H1 (cell line): Measurements from ENCODE around the gene AGO3. TPM values are rescaled to one million over a fixed set of nuclear protein-coding genes. Genes with fewer than 3 reads are reported as not detected.
A peak's percentile ranks its signal among the peaks of the same experiment; 100 is the strongest.

Experiments used
- CTCF ChIA-PET: fragments of 300-600 bp; sonication (Branson Sonifier 250); formaldehyde crosslinking; loops from one replicate; lab custom pipeline; 2021; ENCODE audit not compliant: partially characterized antibody; lab: Charles Lee
- POLR2A ChIA-PET: fragments of 300-600 bp; sonication (Branson Sonifier 250); formaldehyde crosslinking; loops from one replicate; lab custom pipeline; 2021; ENCODE audit warnings: inconsistent platforms; ENCODE audit not compliant: partially characterized antibody; lab: Charles Lee
- DNase-seq, 2 experiments: peaks; one replicate each; pipeline versions ENCODE4 v3.0.0 to v3.0.0-alpha.2; 2010 to 2022; ENCODE audit warnings: low spot score in 2 of 2, low read depth in 1 of 2, mixed read lengths in 1 of 2
- FAIRE-seq: peaks from 2 replicates; lab custom pipeline; 2011; peaks lifted over from hg19 to GRCh38; lab: Jason Lieb, UNC
- H2AFZ ChIP-seq: 2 replicates; pipeline ENCODE4 v1.8.1; 2012; ENCODE audit warnings: low read length, inconsistent platforms
- H2AK5ac ChIP-seq: 2 replicates; pipeline ENCODE4 v1.6.1; 2013; ENCODE audit warnings: low read depth, low read length
- H2BK120ac ChIP-seq: replicated peaks from 2 replicates; pipeline ENCODE3; 2013; ENCODE audit warnings: low read depth, low read length, inconsistent platforms
- H2BK12ac ChIP-seq: 2 replicates; pipeline ENCODE4 v1.6.1; 2013; ENCODE audit warnings: low read depth, low read length
- H2BK15ac ChIP-seq: 2 replicates; pipeline ENCODE4 v1.6.1; 2013; ENCODE audit warnings: low read length
- H2BK20ac ChIP-seq: 2 replicates; pipeline ENCODE4 v1.6.1; 2013; ENCODE audit warnings: low read length
- H2BK5ac ChIP-seq: 2 replicates; pipeline ENCODE4 v1.6.1; 2013; ENCODE audit warnings: low read depth, low read length
- H3K14ac ChIP-seq: 2 replicates; pipeline ENCODE4 v1.6.1; 2013; ENCODE audit warnings: inconsistent platforms; ENCODE audit not compliant: insufficient read length
- H3K18ac ChIP-seq: 2 replicates; pipeline ENCODE4 v1.6.1; 2013; ENCODE audit warnings: low read length; ENCODE audit errors: extremely low read depth
- H3K23ac ChIP-seq: 2 replicates; pipeline ENCODE4 v1.6.1; 2013; ENCODE audit warnings: inconsistent platforms; ENCODE audit not compliant: insufficient read length
- H3K23me2 ChIP-seq: 2 replicates; pipeline ENCODE4 v1.6.1; 2013; ENCODE audit warnings: low read depth, low read length
- H3K27ac ChIP-seq: 2 replicates; pipeline ENCODE4 v1.6.1; 2011; ENCODE audit warnings: low read depth, low read length, inconsistent platforms
- H3K27me3 ChIP-seq, 4 experiments: replicated peaks in 1 of 4; 1 replicate in 1 of 4; 2 replicates in 3 of 4; pipeline versions ENCODE4 v1.6.1 to v1.8.1; 2011 to 2013; ENCODE audit warnings: low read length in 3 of 4, mild to moderate bottlenecking in 3 of 4, inconsistent platforms in 2 of 4, mixed read lengths in 2 of 4, moderate library complexity in 1 of 4; ENCODE audit not compliant: control insufficient read depth in 3 of 4, insufficient read depth in 3 of 4; ENCODE audit errors: extremely low read depth in 1 of 4
- H3K36me3 ChIP-seq, 4 experiments: 2 replicates each; pipeline versions ENCODE4 v1.6.1 to v1.8.1; 2011 to 2013; ENCODE audit warnings: mild to moderate bottlenecking in 4 of 4, low read length in 3 of 4, moderate library complexity in 2 of 4, control low read depth in 1 of 4, inconsistent platforms in 1 of 4; ENCODE audit not compliant: insufficient read depth in 4 of 4, control insufficient read depth in 2 of 4
- H3K4ac ChIP-seq: replicated peaks from 2 replicates; pipeline ENCODE3; 2013; ENCODE audit warnings: low read length, low read depth, mixed read lengths, inconsistent platforms; ENCODE audit not compliant: insufficient read length
- H3K4me1 ChIP-seq, 4 experiments: replicated peaks in 1 of 4; 1 replicate in 1 of 4; 2 replicates in 3 of 4; pipeline versions ENCODE4 v1.6.1 to v1.8.1; 2011 to 2013; ENCODE audit warnings: low read length in 3 of 4, inconsistent platforms in 2 of 4, mixed read lengths in 1 of 4; ENCODE audit not compliant: insufficient read depth in 4 of 4, control insufficient read depth in 3 of 4
- H3K4me2 ChIP-seq, 2 experiments: 2 replicates each; pipeline versions ENCODE4 v1.6.1 to v1.8.1; 2011 to 2013; ENCODE audit warnings: low read depth in 2 of 2, low read length in 2 of 2, control low read depth in 1 of 2, inconsistent platforms in 1 of 2, mild to moderate bottlenecking in 1 of 2; ENCODE audit not compliant: insufficient read depth in 1 of 2
- H3K4me3 ChIP-seq, 4 experiments: fragments of 200-600, 300-600 bp in 1 of 4; sonication (generic), shearing (Covaris generic), sonication (Bioruptor Twin) in 1 of 4; 2 replicates each; pipeline versions ENCODE4 v1.5.1 to v1.8.1; 2011 to 2016; ENCODE audit warnings: low read length in 4 of 4, low read depth in 3 of 4, control low read depth in 2 of 4, inconsistent platforms in 2 of 4, mild to moderate bottlenecking in 2 of 4, mixed read lengths in 1 of 4, moderate library complexity in 1 of 4; ENCODE audit not compliant: insufficient read depth in 2 of 4; ENCODE audit errors: extremely low read depth in 1 of 4
- H3K56ac ChIP-seq: replicated peaks from 2 replicates; pipeline ENCODE3; 2013; ENCODE audit warnings: low read depth, mild to moderate bottlenecking, mixed read lengths, low read length, inconsistent platforms; ENCODE audit not compliant: insufficient read length
- H3K79me1 ChIP-seq: 2 replicates; pipeline ENCODE4 v1.6.1; 2013; ENCODE audit warnings: low read depth, low read length, control low read depth
- H3K79me2 ChIP-seq, 2 experiments: 2 replicates each; pipeline versions ENCODE4 v1.6.1 to v1.8.1; 2012 to 2013; ENCODE audit warnings: low read length in 2 of 2, mild to moderate bottlenecking in 2 of 2, inconsistent platforms in 1 of 2; ENCODE audit not compliant: insufficient read depth in 2 of 2, control insufficient read depth in 1 of 2
- H3K9ac ChIP-seq, 4 experiments: replicated peaks in 1 of 4; 1 replicate in 1 of 4; 2 replicates in 3 of 4; pipeline versions ENCODE4 v1.6.1 to v1.8.1; 2011 to 2013; ENCODE audit warnings: low read depth in 3 of 4, low read length in 3 of 4, control low read depth in 2 of 4, mild to moderate bottlenecking in 2 of 4, moderate library complexity in 2 of 4, inconsistent platforms in 1 of 4; ENCODE audit errors: extremely low read depth in 1 of 4
- H3K9me3 ChIP-seq, 2 experiments: 2 replicates each; pipeline versions ENCODE4 v1.6.1 to v1.8.1; 2012 to 2013; ENCODE audit warnings: mild to moderate bottlenecking in 2 of 2, moderate library complexity in 2 of 2, control low read depth in 1 of 2, inconsistent platforms in 1 of 2, low read depth in 1 of 2, low read length in 1 of 2, mixed read lengths in 1 of 2; ENCODE audit not compliant: insufficient read depth in 2 of 2
- H4K20me1 ChIP-seq, 2 experiments: replicated peaks in 1 of 2; 2 replicates each; pipeline versions ENCODE3 to v1.8.1; 2011 to 2013; ENCODE audit warnings: inconsistent platforms in 2 of 2, low read length in 2 of 2, mild to moderate bottlenecking in 1 of 2; ENCODE audit not compliant: insufficient read depth in 2 of 2, control insufficient read depth in 1 of 2
- H4K5ac ChIP-seq: 2 replicates; pipeline ENCODE4 v1.6.1; 2013; ENCODE audit warnings: low read length, low read depth, mixed read lengths, inconsistent platforms; ENCODE audit not compliant: insufficient read length
- H4K8ac ChIP-seq: 2 replicates; pipeline ENCODE4 v1.8.0; 2013; ENCODE audit warnings: mild to moderate bottlenecking, moderate library complexity, low read length, inconsistent platforms; ENCODE audit not compliant: insufficient read depth; ENCODE audit errors: extremely low read depth
- H4K91ac ChIP-seq: replicated peaks from 2 replicates; pipeline ENCODE3; 2013; ENCODE audit warnings: low read length, mixed read lengths, inconsistent platforms; ENCODE audit not compliant: insufficient read length
- ATF3 ChIP-seq: IDR thresholded peaks from 2 replicates; pipeline ENCODE4 v1.6.1; 2011; ENCODE audit warnings: low read depth, mild to moderate bottlenecking, low read length; ENCODE audit not compliant: insufficient read depth
- CBX5 ChIP-seq: fragments of 300-800, 300-1000 bp; sonication (generic); IDR thresholded peaks from 2 replicates; pipeline ENCODE4 v1.7.1; 2016; ENCODE audit warnings: antibody characterized with exemption, low read length, low read depth
- CEBPB ChIP-seq: IDR thresholded peaks from 2 replicates; pipeline ENCODE4 v1.6.1; 2012; ENCODE audit warnings: low read depth, low read length
- E2F6 ChIP-seq: IDR thresholded peaks from 2 replicates; pipeline ENCODE4 v1.6.1; 2012; ENCODE audit warnings: inconsistent platforms
- EGR1 ChIP-seq: IDR thresholded peaks from 2 replicates; pipeline ENCODE4 v1.6.1; 2011; ENCODE audit warnings: low read depth, low read length, borderline replicate concordance
- EZH2 ChIP-seq: fragments of 200-600 bp; sonication (generic); IDR thresholded peaks from 2 replicates; pipeline ENCODE4 v1.7.1; 2012; ENCODE audit warnings: low read depth, mild to moderate bottlenecking, moderate library complexity, low read length, inconsistent platforms; ENCODE audit not compliant: severe bottlenecking
- MAFK ChIP-seq: IDR thresholded peaks from 2 replicates; pipeline ENCODE4 v1.6.1; 2012; ENCODE audit warnings: low read depth, mild to moderate bottlenecking, improper control_type of control experiment, low read length
- NANOG ChIP-seq: IDR thresholded peaks from 2 replicates; pipeline ENCODE4 v1.6.1; 2011; ENCODE audit warnings: low read length, low read depth, mild to moderate bottlenecking, inconsistent platforms; ENCODE audit not compliant: insufficient read depth, poor library complexity, severe bottlenecking
- RFX5 ChIP-seq: IDR thresholded peaks from 2 replicates; pipeline ENCODE4 v1.6.1; 2011; ENCODE audit warnings: low read depth, low read length, improper control_type of control experiment, borderline replicate concordance
- SIRT6 ChIP-seq: IDR thresholded peaks from one replicate; pipeline ENCODE4 v1.7.1; 2012; ENCODE audit warnings: low read length, inconsistent platforms
- SIX5 ChIP-seq: IDR thresholded peaks from 2 replicates; pipeline ENCODE4 v1.6.1; 2011; ENCODE audit warnings: mild to moderate bottlenecking, low read depth, low read length
- polyA plus RNA-seq, 7 experiments: library from polyadenylated mRNA; depleted of rRNA in 3 of 7; stranded (reverse) in 5 of 7; unstranded in 2 of 7; fragments of >200 nt in 5 of 7; fragments of 200-250 nt in 2 of 7; gene quantifications; 1 replicate in 5 of 7; 2 replicates in 1 of 7; 4 replicates in 1 of 7; pipeline versions ENCODE4 v1.2.1 to v1.2.3, GENCODE V29; 2011 to 2013; ENCODE audit warnings: missing spikeins in 2 of 7, mixed read lengths in 2 of 7
- total RNA-seq: library from RNA; stranded (reverse); fragmentation: NEBNext Ultra II Directional; extraction: Animal tissue kit (Norgen Biotek cat#: 25700); gene quantifications from 2 replicates; pipeline ENCODE4 v1.2.1, GENCODE V29; 2021
- TF ChIP-seq, protein P1 (sequence below): IDR thresholded peaks from 2 replicates; pipeline ENCODE4 v1.6.1; 2011; ENCODE audit warnings: low read length, improper control_type of control experiment

AGO3 gene
- total and polyA plus RNA-seq, 2 of the 8 experiments (the other 6 are each of a cell fraction or from before 2014, with no cell fraction given): 10.7 to 26.4 TPM

DNA sequence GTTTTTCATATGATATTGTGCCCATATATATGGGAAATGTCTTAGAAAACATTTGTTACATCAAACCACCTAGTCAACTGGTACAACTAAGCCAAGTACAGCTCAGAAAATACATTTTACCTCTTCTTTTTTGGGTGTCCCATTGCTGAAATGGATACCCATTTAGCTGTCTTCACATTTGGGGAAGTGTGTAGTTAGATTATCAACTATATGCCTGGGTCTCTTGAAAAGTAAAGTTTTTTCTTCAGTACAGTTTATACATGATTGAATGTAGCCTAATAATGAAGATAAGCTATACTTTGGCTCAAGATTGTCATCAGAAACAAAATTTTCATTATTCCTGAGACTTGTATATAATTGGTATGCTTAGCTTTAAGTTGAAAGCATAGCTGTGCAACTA is 2.0 kb downstream of the AGO3 start:
- POLR2A ChIA-PET: interaction anchor here (0.6 to 1.7 kb wide), 4 partner anchors 8 to 465 kb away, joined by 3 to 4 read pairs (median 4); no protein-coding TSS in a partner anchor
- H4K8ac ChIP-seq: no peak overlapping the region
- no peak for TF ChIP-seq ATF3
- TF ChIP-seq CEBPB: no peak
- no peak for TF ChIP-seq SIX5
- TF ChIP-seq CBX5: no peak
- TF ChIP-seq EZH2: no peak
- TF ChIP-seq SIRT6: no peak
- TF ChIP-seq NANOG: no peak
- TF ChIP-seq MAFK: no peak
- no peak for TF ChIP-seq EGR1
- TF ChIP-seq, protein P1, sequence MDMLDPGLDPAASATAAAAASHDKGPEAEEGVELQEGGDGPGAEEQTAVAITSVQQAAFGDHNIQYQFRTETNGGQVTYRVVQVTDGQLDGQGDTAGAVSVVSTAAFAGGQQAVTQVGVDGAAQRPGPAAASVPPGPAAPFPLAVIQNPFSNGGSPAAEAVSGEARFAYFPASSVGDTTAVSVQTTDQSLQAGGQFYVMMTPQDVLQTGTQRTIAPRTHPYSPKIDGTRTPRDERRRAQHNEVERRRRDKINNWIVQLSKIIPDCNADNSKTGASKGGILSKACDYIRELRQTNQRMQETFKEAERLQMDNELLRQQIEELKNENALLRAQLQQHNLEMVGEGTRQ: no peak
- no peak for TF ChIP-seq RFX5
- TF ChIP-seq E2F6: no peak

More for the DNA sequence above, 2.0 kb downstream of the AGO3 start:
- Histone ChIP-seq H2AK5ac (no peak overlapping the region), H4K5ac (no peak overlapping the region), H3K23me2 (0 out of 2 replicates have a peak, but pooled peaks cover 6% of the 10 kb centered on the region), H3K18ac (no peak overlapping the region), H3K14ac (no peak overlapping the region), H2BK20ac (no peak overlapping the region), H2BK120ac (no peak overlapping the region), H3K23ac (no peak overlapping the region), H2AFZ (no peak overlapping the region), H3K9me3 (no peaks in the 10 kb centered on the region), H3K36me3 (no peaks in the 10 kb centered on the region), H4K91ac (no peak overlapping the region), H3K27me3 (no peaks in the 10 kb centered on the region), H3K4me2 (peak overlapping the region in 1 of 2 experiments; percentile 78; a peak in 2 of 4 replicates), H2BK12ac (no peak overlapping the region), H4K20me1 (no peaks in the 10 kb centered on the region), H3K79me1 (no peaks in the 10 kb centered on the region; the same call in 1 of the 2 replicates), H3K9ac (no peak overlapping the region), H3K27ac (no peak overlapping the region), H3K4me1 (peaks cover 0 to 4% (median 0%) of the 10 kb centered on the region in 4 experiments; a peak in 2 of 7 replicates), H3K79me2 (peaks cover 3 to 64% of the 10 kb centered on the region in 2 experiments), H2BK5ac (no peak overlapping the region), H3K4me3 (peak overlapping the region in 1 of 4 experiments; percentile 85; a peak in 2 of 8 replicates), H3K56ac (no peak overlapping the region), H2BK15ac (no peak overlapping the region), H3K4ac (no peak overlapping the region)
- no peak for DNase-seq
- CTCF ChIA-PET: no interaction called here
- FAIRE-seq: no peak
